GM23338 (cell line): ENCODE data around the gene IKZF3. TPM values are rescaled to one million over a fixed set of nuclear protein-coding genes. Genes with fewer than 3 reads are reported as not detected.

Experiments
- ATAC-seq: fragments of 200-7000 bp; cut with Tn5 transposase; 3 replicates; pipeline ENCODE4 v1.9.1; 2020
- DNase-seq: peaks from one replicate; pipeline ENCODE4 v3.0.0-alpha.2; 2015; ENCODE audit warnings: low spot score
- H2AFZ ChIP-seq: fragments of 200-600 bp; sonication (generic); 2 replicates; pipeline ENCODE4 v1.8.0; 2016; ENCODE audit warnings: antibody characterized with exemption, mild to moderate bottlenecking, moderate library complexity
- H3F3A ChIP-seq: fragments of 200-600 bp; sonication (generic); replicated peaks from 2 replicates; pipeline ENCODE4 v1.8.0; 2017; ENCODE audit warnings: antibody characterized with exemption, mixed run types, low read depth
- H3K27ac ChIP-seq: fragments of 200-600 bp; sonication (generic); 2 replicates; pipeline ENCODE4 v1.6.1; 2016; ENCODE audit warnings: low read depth
- H3K27me3 ChIP-seq: fragments of 200-600 bp; sonication (generic); 2 replicates; pipeline ENCODE4 v1.8.0; 2016; ENCODE audit warnings: mild to moderate bottlenecking, mixed run types, moderate library complexity; ENCODE audit not compliant: insufficient read depth
- H3K36me3 ChIP-seq: fragments of 200-600 bp; sonication (generic); 2 replicates; pipeline ENCODE4 v1.8.0; 2016; ENCODE audit warnings: mild to moderate bottlenecking; ENCODE audit not compliant: insufficient read depth
- H3K4me1 ChIP-seq: fragments of 200-600 bp; sonication (generic); 2 replicates; pipeline ENCODE4 v1.8.0; 2016; ENCODE audit warnings: mild to moderate bottlenecking, moderate library complexity; ENCODE audit not compliant: insufficient read depth
- H3K4me2 ChIP-seq: fragments of 200-600 bp; sonication (generic); 2 replicates; pipeline ENCODE4 v1.7.1; 2017; ENCODE audit warnings: mixed run types
- H3K4me3 ChIP-seq: fragments of 200-600 bp; sonication (generic); 2 replicates; pipeline ENCODE4 v1.6.1; 2016; ENCODE audit warnings: mixed run types
- H3K79me2 ChIP-seq: fragments of 200-600 bp; sonication (generic); replicated peaks from 2 replicates; pipeline ENCODE4 v1.8.0; 2017; ENCODE audit warnings: mild to moderate bottlenecking; ENCODE audit not compliant: insufficient read depth
- H3K9me2 ChIP-seq: fragments of 200-600 bp; sonication (generic); 2 replicates; pipeline ENCODE4 v1.8.0; 2017; ENCODE audit not compliant: insufficient read depth
- H4K20me1 ChIP-seq: fragments of 200-600 bp; sonication (generic); replicated peaks from 2 replicates; pipeline ENCODE4 v1.8.0; 2017; ENCODE audit warnings: mild to moderate bottlenecking; ENCODE audit not compliant: insufficient read depth
- H3K27ac Mint-ChIP-seq: 2 replicates; pipeline ENCODE4 v1.8.0; 2020; ENCODE audit warnings: inconsistent platforms, mild to moderate bottlenecking, moderate library complexity, mixed read lengths
- H3K27me3 Mint-ChIP-seq: 3 replicates; pipeline ENCODE4 v1.8.0; 2022; ENCODE audit warnings: low read depth, mild to moderate bottlenecking, moderate library complexity, mixed read lengths, inconsistent platforms; ENCODE audit not compliant: insufficient read depth, poor library complexity
- H3K36me3 Mint-ChIP-seq: 3 replicates; pipeline ENCODE4 v1.8.0; 2021; ENCODE audit warnings: low read depth, mild to moderate bottlenecking, inconsistent platforms, moderate library complexity, mixed read lengths
- H3K4me1 Mint-ChIP-seq: 3 replicates; pipeline ENCODE4 v1.8.0; 2020; ENCODE audit warnings: mild to moderate bottlenecking, inconsistent platforms, mixed read lengths
- H3K4me3 Mint-ChIP-seq: 3 replicates; pipeline ENCODE4 v1.8.0; 2021; ENCODE audit warnings: moderate library complexity, mild to moderate bottlenecking, inconsistent platforms, mixed read lengths
- H3K9me3 Mint-ChIP-seq: 3 replicates; pipeline ENCODE4 v1.8.0; 2020; ENCODE audit warnings: moderate library complexity, mild to moderate bottlenecking, inconsistent platforms, mixed read lengths
- CREB1 ChIP-seq: fragments of 250-450 bp; sonication (Bioruptor Pico); IDR thresholded peaks from 2 replicates; pipeline ENCODE4 v1.5.0; 2020; ENCODE audit warnings: low read depth, mild to moderate bottlenecking, moderate library complexity
- CTCF ChIP-seq, 2 experiments: fragments of 200-600 bp in 1 of 2; sonication (generic) in 1 of 2; conservative IDR thresholded peaks; 2 replicates each; pipeline versions ENCODE4 v1.5.1 to v1.6.1; 2016 to 2017; ENCODE audit warnings: antibody characterized with exemption in 2 of 2, low read depth in 2 of 2, mild to moderate bottlenecking in 2 of 2, moderate library complexity in 1 of 2
- ETS1 ChIP-seq: IDR thresholded peaks from 2 replicates; pipeline ENCODE4 v1.6.1; 2016; ENCODE audit warnings: antibody characterized with exemption
- EZH2 ChIP-seq: fragments of 200-600 bp; sonication (generic); IDR thresholded peaks from one replicate; pipeline ENCODE4 v1.8.0; 2017; ENCODE audit warnings: antibody characterized with exemption, mild to moderate bottlenecking, low read depth; ENCODE audit not compliant: unreplicated experiment
- EZH2phosphoT487 ChIP-seq: fragments of 200-600 bp; sonication (generic); IDR thresholded peaks from one replicate; pipeline ENCODE4 v1.8.1; 2018; ENCODE audit warnings: antibody characterized with exemption; ENCODE audit not compliant: unreplicated experiment
- JUNB ChIP-seq: IDR thresholded peaks from one replicate; pipeline ENCODE4 v1.6.1; 2016; ENCODE audit warnings: antibody characterized with exemption; ENCODE audit not compliant: unreplicated experiment
- NANOG ChIP-seq: IDR thresholded peaks from 2 replicates; pipeline ENCODE4 v1.6.1; 2016; ENCODE audit warnings: antibody characterized with exemption, borderline replicate concordance
- POLR2AphosphoS5 ChIP-seq: IDR thresholded peaks from 2 replicates; pipeline ENCODE4 v1.6.1; 2016; ENCODE audit warnings: antibody characterized with exemption, low read depth
- REST ChIP-seq: IDR thresholded peaks from one replicate; pipeline ENCODE4 v1.6.1; 2018; ENCODE audit warnings: antibody characterized with exemption; ENCODE audit not compliant: unreplicated experiment
- STAT1 ChIP-seq: IDR thresholded peaks from one replicate; pipeline ENCODE4 v1.6.1; 2016; ENCODE audit warnings: antibody characterized with exemption; ENCODE audit not compliant: unreplicated experiment
- ZNF114 ChIP-seq: fragments of 250-450 bp; sonication (Bioruptor Pico); IDR thresholded peaks from 2 replicates; pipeline ENCODE4 v1.5.0; 2020; ENCODE audit warnings: mild to moderate bottlenecking, moderate library complexity
- ZNF331 ChIP-seq: fragments of 250-450 bp; sonication (Bioruptor Pico); IDR thresholded peaks from 2 replicates; pipeline ENCODE4 v1.5.0; 2020; ENCODE audit warnings: low read depth, mild to moderate bottlenecking, moderate library complexity
- ZNF462 ChIP-seq: fragments of 250-450 bp; sonication (Bioruptor Pico); IDR thresholded peaks from 2 replicates; pipeline ENCODE4 v1.5.0; 2020; ENCODE audit warnings: mild to moderate bottlenecking, moderate library complexity
- polyA plus RNA-seq: library from polyadenylated mRNA; unstranded; fragments of >200 nt; fragmentation: Nextera tagmentation; extraction: Ambion mirVana; gene quantifications from 2 replicates; pipeline ENCODE4 v1.2.1, GENCODE V29; 2016
- total RNA-seq: library from RNA; depleted of rRNA; stranded (reverse); fragments of >200 nt; shearing (Covaris generic); gene quantifications from 2 replicates; pipeline ENCODE4 v1.2.3, GENCODE V29; 2014

IKZF3 gene
- total and polyA plus RNA-seq, 2 experiments from 2014 or later: 0.11 to 0.76 TPM

GRCh38 chr17:39903158-39903884 lies 39.2 kb upstream of the IKZF3 start:
- peaks cover 4% of the 10 kb centered on the region for H3K27me3 Mint-ChIP-seq
- no peaks in the 10 kb centered on the region for H3K79me2 ChIP-seq
- no peaks in the 10 kb centered on the region for H3K27me3 ChIP-seq
- no peaks in the 10 kb centered on the region for H3K4me1 Mint-ChIP-seq
- TF ChIP-seq STAT1 (no peak), EZH2 (no peak), ZNF331 (no peak), EZH2phosphoT487 (no peak), CTCF (conservative IDR thresholded peaks at IDR 0.05; ENCODE audit: low read depth in 2 of 2) (no peak), POLR2AphosphoS5 (no peak), CREB1 (CRISPR knock-in tag) (no peak), REST (no peak), ZNF114 (CRISPR knock-in tag) (no peak), ETS1 (no peak), ZNF462 (CRISPR knock-in tag) (no peak), JUNB (no peak), NANOG (no peak)
- no peak overlapping the region for H3K4me3 ChIP-seq
- ATAC-seq: no peak
- H2AFZ ChIP-seq: no peak overlapping the region
- no peaks in the 10 kb centered on the region for H3K36me3 ChIP-seq
- H3K36me3 Mint-ChIP-seq: peaks cover 2% of the 10 kb centered on the region; the same call in 1 of the 3 replicates
- no peak for DNase-seq
- H3K9me2 ChIP-seq: no peaks in the 10 kb centered on the region
- H4K20me1 ChIP-seq: no peaks in the 10 kb centered on the region
- no peak overlapping the region for H3K27ac ChIP-seq
- H3K4me1 ChIP-seq: no peaks in the 10 kb centered on the region
- H3K27ac Mint-ChIP-seq: no peak overlapping the region
- no peak overlapping the region for H3K4me3 Mint-ChIP-seq
- no peak overlapping the region for H3K4me2 ChIP-seq
- H3K9me3 Mint-ChIP-seq: no peaks in the 10 kb centered on the region
- no peaks in the 10 kb centered on the region for H3F3A ChIP-seq
